HG02642 (cell line): ENCODE measurements around the gene HSD17B8.
"Not testable (repeated sequence)": the region's sequence is repeated elsewhere in the genome, so short reads cannot be mapped to it uniquely, and the experiment has no call there.

Experiments used
- ATAC-seq: cut with Tn5 transposase; IDR thresholded peaks from one replicate; pipeline ENCODE4 v1.9.1; 2021; ENCODE audit warnings: mild to moderate bottlenecking; ENCODE audit not compliant: unreplicated experiment, poor library complexity

The HSD17B8 gene

GRCh38 chr6:33204165-33204414 lies 365 bp upstream of the HSD17B8 start:
- no peak for ATAC-seq

- no peak for ATAC-seq
These were observed 954 bp downstream of the HSD17B8 start for GRCh38 chr6:33205191-33206026.

DNA sequence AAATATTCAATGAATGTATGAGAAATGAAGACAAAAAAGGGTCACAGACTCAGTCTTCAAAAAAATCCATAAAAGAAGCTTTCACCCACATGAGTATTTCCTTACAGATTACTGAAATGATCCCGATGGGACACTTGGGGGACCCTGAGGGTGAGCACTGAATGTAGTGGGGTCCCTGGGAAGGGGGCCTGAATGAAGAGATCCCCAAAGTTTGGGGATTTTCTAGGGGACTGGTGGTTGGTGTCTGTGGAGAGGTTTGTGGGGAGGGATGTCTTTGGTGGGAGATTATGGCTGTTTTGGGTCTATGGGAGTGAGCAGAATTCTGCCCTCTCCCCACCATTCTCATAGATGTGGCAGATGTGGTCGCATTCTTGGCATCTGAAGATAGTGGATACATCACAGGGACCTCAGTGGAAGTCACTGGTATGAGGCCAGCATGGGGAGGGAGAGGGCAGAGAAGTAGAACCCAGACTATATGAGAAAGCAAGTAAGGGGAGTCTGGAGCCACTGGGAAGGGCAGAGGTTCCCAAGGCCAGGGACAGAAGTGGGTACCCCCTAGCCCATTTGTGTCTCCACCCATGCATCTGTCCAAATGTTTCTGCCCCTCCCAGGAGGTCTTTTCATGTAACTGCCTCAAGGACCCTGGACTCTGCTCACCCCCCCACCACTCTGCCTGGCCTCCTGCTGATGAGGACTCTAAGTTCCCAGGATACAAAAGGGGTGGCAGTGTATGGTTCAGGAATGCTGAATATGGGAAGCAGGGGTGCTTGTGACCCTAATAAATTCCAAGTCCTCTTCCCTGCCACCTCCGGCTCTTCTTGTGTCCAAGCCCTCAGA lies 1.8 kb downstream of the HSD17B8 start:
- no peak for ATAC-seq

- no peak for ATAC-seq
These were observed 2.6 kb downstream of the HSD17B8 start for GRCh38 chr6:33206864-33207551.

DNA sequence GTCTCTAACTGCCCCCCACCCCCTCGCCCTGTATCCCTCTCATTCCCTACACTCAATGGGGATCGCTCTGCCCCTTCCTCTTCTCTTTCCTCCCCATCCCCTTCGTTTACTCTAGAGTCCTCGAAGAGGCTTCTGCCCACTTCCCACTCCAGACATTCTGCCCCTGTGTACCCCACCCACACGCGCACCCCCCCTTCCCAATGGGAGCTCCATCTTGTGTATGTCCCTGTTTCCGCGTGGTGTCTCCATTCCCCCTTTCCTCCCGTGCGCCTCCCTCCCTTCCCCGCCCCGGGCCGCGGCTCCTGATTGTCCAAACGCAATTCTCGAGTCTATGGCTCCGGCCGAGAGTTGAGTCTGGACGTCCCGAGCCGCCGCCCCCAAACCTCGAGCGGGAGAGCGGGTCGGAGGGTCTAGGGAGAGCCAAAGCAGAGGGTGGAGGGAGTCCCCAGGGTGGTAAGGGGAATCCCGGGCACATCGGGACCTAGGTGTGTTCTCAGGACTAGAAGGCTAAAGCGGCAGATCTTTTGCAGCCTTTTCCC lies 3.2 kb downstream of the HSD17B8 start:
- no peak for ATAC-seq

DNA sequence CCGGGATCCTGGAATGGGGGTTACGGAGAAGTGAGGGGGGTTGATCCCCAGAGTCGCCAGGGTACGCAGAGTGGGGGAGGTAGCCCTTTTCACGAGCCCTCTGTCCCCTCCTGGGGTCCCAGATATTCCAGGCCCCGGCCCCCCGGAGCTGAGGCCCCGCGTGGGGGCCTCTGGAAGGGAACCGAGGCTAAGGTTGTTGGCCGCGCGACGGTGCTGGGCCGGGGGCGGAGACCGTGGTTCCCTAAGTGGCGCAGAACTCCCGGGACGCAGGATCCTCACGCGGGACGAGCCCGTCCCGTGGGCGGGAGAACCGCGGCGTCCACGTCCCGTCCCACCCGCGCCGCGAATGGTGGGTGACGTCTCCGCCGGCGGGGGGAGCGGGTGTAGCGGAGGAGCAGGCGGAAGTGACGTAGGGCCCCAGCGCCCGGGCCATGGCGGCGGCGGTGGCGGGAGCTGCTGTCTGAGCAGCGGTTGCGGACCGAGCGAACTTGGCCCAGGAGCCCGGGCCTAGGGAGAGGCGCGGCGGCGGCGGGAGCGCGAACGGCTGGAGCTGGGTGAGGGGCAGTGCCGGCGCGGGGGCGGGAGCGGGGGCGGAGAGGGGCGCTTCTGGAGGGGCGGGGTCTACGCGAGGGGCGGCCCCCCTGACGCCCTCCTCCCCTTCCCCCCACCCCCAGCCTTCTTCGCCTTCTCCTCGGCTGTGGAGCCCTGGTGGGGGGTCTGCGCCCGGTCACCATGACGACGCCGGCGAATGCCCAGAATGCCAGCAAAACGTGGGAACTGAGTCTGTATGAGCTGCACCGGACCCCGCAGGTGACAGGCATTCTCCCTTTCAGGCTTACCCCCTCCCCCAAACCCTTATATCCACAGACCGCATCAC lies 3.9 kb downstream of the HSD17B8 start, which contains the start of gene RING1:
Gene RING1 (plus strand): TSS at position 410 of the 877 bp plus-strand sequence. CDS start 323 bp downstream, at position 733.
- peak; percentile 55 for ATAC-seq

- ATAC-seq: no peak
These were observed 5.4 kb downstream of the HSD17B8 start for GRCh38 chr6:33209856-33210255.

- no peak for ATAC-seq
These were observed 6.7 kb downstream of the HSD17B8 start for GRCh38 chr6:33211136-33211535.

GRCh38 chr6:33211666-33212422 lies 7.4 kb downstream of the HSD17B8 start:
- no peak for ATAC-seq

GRCh38 chr6:33212857-33213165 lies 8.4 kb downstream of the HSD17B8 start:
- ATAC-seq: no peak

DNA sequence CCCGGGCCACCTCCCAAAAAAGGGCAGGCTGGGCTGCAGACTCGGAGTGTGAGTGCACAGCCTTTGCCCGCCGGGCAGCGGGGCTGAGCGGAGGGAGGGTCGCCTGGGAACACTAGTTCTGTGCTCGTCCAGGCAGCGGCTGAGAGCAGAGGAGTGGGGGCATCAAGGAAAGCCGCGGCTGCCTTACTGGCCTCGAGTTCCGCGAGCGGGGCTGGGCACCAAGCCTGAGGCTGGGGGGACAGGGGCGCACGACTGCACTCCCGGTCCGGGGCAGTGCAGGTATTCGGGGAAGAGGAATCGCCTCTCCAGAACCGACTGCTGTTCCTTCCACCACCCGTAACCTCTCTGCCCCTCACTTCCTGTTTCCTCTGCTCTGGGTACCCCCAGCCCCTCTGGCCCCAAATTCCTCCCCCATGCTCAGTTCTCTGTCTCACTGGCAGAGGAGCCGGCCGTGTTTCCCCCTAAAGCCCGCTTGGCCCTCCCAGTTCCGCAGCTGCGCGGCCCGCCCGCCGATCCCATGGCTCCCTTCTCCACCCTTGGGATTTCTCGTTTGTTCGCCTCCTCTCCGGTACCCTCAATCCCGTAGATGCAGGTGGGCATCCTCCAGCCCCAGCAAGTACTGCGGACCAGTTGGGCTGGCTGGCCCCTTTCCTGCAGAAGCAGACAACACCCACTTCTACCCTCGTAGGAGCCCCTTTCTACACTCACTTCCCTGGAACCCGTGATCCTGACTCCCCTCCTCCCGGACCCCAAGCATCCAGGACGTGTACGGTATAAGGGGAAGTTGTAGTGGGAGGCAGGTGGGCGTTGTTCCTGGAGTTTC lies 8.9 kb downstream of the HSD17B8 start:
- no peak for ATAC-seq

DNA sequence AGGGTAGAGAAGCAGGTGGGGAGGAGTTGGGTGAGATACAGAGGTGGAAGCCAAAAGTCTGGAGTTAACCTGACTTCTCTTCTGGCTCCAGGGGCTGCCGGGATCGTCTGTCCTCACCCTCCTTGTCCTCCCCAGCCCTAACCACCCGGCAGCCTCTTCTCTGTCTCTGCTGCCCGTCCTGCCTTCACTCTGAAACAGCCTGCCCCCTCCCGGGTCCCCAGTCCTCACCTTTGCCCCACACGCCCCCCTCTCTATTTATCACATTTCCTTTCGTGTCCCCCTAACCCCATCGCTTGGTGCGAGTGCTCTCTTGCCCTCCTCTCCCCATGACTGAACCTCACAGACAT lies 9.5 kb downstream of the HSD17B8 start:
- ATAC-seq: no peak

DNA sequence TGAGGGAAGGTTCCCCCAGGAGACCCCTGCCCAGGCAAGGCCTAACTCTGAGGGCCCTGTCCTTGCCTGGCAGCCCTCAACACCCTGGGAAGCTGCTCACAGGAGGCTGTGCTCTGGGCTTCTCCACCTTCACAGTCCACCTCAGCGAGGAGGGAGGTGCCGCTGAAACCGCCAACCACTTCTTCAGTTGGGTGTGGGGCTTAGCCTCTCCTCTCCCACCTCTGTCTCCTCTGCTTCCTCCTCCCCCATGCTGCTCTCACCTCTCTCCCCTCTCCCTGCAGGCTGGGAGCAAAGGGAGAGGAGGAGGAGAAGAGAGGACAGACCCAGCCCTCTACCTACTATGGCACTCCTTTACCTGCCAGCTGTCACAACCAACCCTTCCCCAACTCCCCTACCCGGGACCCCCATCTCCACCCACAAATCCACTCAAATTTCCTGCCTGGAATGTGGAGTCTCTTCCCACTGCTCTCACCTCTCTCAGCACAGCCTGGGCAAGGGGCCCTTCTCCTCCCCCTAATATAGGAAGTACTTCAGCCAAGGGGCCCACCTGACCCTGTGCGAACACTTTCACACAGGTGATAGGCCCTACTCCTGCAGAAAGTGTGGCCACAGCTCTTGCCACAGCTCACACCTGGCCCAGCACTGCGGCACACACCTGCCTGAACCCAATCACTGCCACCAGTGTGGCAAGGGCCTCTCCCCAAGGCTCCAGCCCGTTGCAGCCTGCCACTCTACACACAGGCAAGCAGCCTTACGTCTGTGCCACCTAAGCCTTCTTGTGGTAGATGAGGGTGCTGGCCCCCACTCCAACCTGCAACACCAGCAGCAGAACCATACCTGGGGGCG lies 11.0 kb downstream of the HSD17B8 start:
- ATAC-seq: no peak

DNA sequence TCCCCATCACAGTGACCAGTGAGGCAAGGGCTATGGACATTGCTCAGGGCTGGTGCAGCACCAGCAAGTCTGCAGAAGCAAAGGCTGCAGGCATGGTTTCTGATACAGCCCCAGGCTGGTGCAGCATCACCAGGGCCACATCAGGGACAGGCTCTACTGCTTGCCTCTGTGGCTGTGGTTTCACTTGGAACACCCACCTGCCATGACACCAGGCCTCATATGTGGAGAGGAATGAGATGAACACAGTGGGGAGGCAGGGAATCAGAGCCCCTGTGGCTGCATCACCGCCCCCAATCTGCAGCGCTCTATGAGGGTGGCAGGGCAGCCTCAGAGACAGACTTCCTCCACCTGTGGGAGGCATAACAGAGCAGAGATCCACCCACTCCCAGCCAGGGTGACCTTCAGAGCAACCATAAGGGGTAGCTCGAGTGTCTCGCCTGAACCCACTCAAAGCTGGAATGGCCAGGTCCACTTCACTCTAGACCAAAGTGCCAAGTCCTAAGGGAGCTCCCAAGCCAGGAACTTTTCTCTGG lies 11.7 kb downstream of the HSD17B8 start:
- no peak for ATAC-seq

DNA sequence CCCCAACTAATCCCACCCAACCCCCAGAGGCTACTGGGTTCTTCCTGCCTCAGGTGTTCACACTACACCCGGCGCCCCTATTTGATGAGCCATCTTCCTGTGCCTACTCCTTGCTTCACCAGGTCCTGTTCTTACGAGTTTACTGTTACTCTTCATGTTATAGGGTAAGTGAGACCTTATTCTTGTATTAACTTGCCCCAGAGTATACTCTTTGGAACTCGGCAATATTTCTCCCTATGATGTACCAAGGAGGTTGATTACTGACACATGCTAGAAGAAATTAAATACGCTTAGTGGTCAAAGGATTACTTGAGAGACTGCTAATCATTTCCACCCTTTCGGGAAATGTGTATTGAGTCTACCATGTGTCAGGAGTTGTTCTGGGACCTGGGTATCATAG lies 12.8 kb downstream of the HSD17B8 start:
- ATAC-seq: no peak

DNA sequence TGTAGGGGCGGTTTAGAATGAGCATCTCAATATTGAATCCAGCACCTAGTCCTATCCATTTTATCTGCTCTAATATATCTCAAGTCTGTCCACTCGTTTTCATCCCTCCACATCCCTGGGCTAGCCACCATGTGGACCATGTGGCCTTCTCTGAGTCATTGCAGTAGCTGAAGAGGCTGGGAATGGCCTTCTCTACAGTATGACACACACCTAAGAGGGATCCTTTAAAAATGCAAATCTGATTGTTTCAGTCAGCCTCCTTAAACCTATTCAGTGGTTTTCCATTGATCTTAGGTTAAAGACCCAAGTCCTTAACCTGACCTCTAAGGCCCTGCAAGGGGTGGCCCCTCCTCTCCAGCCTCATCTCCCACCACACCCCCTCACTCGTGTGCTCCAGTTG lies 13.2 kb downstream of the HSD17B8 start:
- no peak for ATAC-seq

DNA sequence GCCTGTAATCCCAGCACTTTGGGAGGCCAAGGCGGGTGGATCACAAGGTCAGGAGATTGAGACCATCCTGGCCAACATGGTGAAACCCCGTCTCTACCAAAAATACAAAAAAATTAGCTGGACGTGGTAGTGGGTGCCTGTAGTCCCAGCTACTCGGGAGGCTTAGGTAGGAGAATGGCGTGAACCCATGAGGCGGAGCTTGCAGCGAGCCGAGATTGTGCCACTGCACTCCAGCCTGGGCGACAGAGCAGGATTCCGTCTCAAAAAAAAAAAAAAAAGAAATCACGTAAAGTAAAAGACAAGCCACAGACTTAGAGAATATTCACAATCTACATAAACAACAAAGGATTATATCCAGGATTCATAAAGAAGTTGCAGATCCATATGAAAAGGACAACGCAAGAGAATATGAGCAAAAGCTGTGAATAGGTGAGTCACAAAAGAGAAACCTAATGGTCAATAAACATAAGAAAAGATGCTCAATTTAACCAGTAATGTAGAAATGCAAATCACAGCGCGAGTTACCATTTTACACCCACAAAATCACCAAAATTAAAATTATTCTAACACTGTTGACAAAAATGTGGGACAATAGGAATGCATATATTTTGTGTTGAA lies 22.2 kb downstream of the HSD17B8 start:
- ATAC-seq: not testable (repeated sequence)
